GM12801 (cell line): ENCODE measurements around the gene MKNK1.

Source experiments
- CTCF ChIP-seq: IDR thresholded peaks from one replicate; pipeline ENCODE4 v1.5.1; 2011; ENCODE audit warnings: control low read depth; ENCODE audit not compliant: insufficient read length; ENCODE audit errors: extremely low read depth

MKNK1 gene

GRCh38 chr1:46550751-46551231 lies 53.3 kb downstream of the MKNK1 start:
- TF ChIP-seq CTCF = no peak

- no peak for TF ChIP-seq CTCF
Observed at GRCh38 chr1:46549697-46550681, 54.1 kb downstream of the MKNK1 start.

GRCh38 chr1:46547481-46548383 lies 56.3 kb downstream of the MKNK1 start:
- TF ChIP-seq CTCF = no peak

- no peak for TF ChIP-seq CTCF
Observed at GRCh38 chr1:46546210-46546609, 57.9 kb downstream of the MKNK1 start.

GRCh38 chr1:46545784-46546183 lies 58.3 kb downstream of the MKNK1 start:
- TF ChIP-seq CTCF = no peak

GRCh38 chr1:46544561-46545240 lies 59.4 kb downstream of the MKNK1 start:
- no peak for TF ChIP-seq CTCF
